ENCODE measurements around the gene RNF220. TPM values are rescaled to one million over a fixed set of nuclear protein-coding genes. Genes with fewer than 3 reads are reported as not detected.

The RNF220 gene
- total and polyA plus RNA-seq, 11 donors: 54.2 to 108 (median 62.4) TPM

- Histone ChIP-seq H3K27me3 (peaks cover 40 to 100% (median 88%) of the 10 kb centered on the region in 9 donors), H3K4me1 (peaks cover 0 to 22% (median 10%) of the 10 kb centered on the region in 12 donors), H3K27ac (no peak overlapping the region), H3K9me3 (no peaks in the 10 kb centered on the region), H3K36me3 (no peaks in the 10 kb centered on the region), H3K4me3 (no peak overlapping the region)
- 74 to 82% (median 79%) methylated on average over 9 of the region's 9 CpGs for WGBS, 4 donors
- TF ChIP-seq, protein P1, sequence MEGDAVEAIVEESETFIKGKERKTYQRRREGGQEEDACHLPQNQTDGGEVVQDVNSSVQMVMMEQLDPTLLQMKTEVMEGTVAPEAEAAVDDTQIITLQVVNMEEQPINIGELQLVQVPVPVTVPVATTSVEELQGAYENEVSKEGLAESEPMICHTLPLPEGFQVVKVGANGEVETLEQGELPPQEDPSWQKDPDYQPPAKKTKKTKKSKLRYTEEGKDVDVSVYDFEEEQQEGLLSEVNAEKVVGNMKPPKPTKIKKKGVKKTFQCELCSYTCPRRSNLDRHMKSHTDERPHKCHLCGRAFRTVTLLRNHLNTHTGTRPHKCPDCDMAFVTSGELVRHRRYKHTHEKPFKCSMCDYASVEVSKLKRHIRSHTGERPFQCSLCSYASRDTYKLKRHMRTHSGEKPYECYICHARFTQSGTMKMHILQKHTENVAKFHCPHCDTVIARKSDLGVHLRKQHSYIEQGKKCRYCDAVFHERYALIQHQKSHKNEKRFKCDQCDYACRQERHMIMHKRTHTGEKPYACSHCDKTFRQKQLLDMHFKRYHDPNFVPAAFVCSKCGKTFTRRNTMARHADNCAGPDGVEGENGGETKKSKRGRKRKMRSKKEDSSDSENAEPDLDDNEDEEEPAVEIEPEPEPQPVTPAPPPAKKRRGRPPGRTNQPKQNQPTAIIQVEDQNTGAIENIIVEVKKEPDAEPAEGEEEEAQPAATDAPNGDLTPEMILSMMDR (IDR thresholded peaks at IDR 0.05): no peak
- TF ChIP-seq POLR2A (IDR thresholded peaks at IDR 0.05): no peak
- intact Hi-C loops (cut with DNase I): loop anchor here in 1 of 10 donors (5.0 kb wide), 1 partner anchor 82 kb away; no protein-coding TSS in a partner anchor
- DNase-seq (no peak), ATAC-seq (no peak)
Measured at GRCh38 chr1:44415013-44415412, 10.0 kb downstream of the RNF220 start.

- H3K27ac ChIP-seq: no peak overlapping the region
- H3K27me3 ChIP-seq: peaks cover 40 to 100% (median 86%) of the 10 kb centered on the region in 9 donors
- H3K4me1 ChIP-seq: peaks cover 0 to 22% (median 10%) of the 10 kb centered on the region in 12 donors
- no peak overlapping the region for H3K4me3 ChIP-seq
- no peaks in the 10 kb centered on the region for H3K36me3 ChIP-seq
- intact Hi-C loops (cut with DNase I): loop anchor here in 1 of 10 donors (5.0 kb wide), 1 partner anchor 81 kb away; no protein-coding TSS in a partner anchor
- no peaks in the 10 kb centered on the region for H3K9me3 ChIP-seq
- no peak for TF ChIP-seq POLR2A (IDR thresholded peaks at IDR 0.05)
- TF ChIP-seq, protein P1 (IDR thresholded peaks at IDR 0.05): no peak
- no peak for DNase-seq
- WGBS, 4 donors: 90 to 94% (median 91%) methylated on average over 7 of the region's 7 CpGs
- peak in 1 of 4 donors; percentile 33 for ATAC-seq
Measured at GRCh38 chr1:44416408-44416807, 11.4 kb downstream of the RNF220 start.

GRCh38 chr1:44417351-44418021 lies 12.4 kb downstream of the RNF220 start:
- TF ChIP-seq POLR2A (IDR thresholded peaks at IDR 0.05): no peak
- TF ChIP-seq, protein P1 (IDR thresholded peaks at IDR 0.05): no peak
- peak in 4 of 5 donors; percentile 22 to 73 (median 52) for DNase-seq
- peak overlapping the region; percentile 26 to 58 (median 43) for H3K4me3 ChIP-seq
- H3K27ac ChIP-seq: peak overlapping the region in 5 of 12 donors; percentile 3 to 36 (median 20)
- WGBS, 4 donors: 1 to 2% (median 2%) methylated on average over 52 to 65 of the region's 65 CpGs
- intact Hi-C loops (cut with DNase I): loop anchor here in 2 of 10 donors (1.0 to 5.0 kb wide), 2 partner anchors 80 to 84 kb away; no protein-coding TSS in a partner anchor
- H3K27me3 ChIP-seq: peaks cover 33 to 91% (median 77%) of the 10 kb centered on the region in 9 donors
- ATAC-seq: peak in 3 of 4 donors; percentile 85 to 91 (median 87)
- H3K4me1 ChIP-seq: peaks cover 0 to 31% (median 12%) of the 10 kb centered on the region in 12 donors
- H3K9me3 ChIP-seq: no peaks in the 10 kb centered on the region
- H3K36me3 ChIP-seq: no peaks in the 10 kb centered on the region

GRCh38 chr1:44418022-44418673 lies 13.1 kb downstream of the RNF220 start:
- Histone ChIP-seq H3K27me3 (peaks cover 33 to 85% (median 70%) of the 10 kb centered on the region in 9 donors), H3K4me3 (peak overlapping the region in 11 of 12 donors; percentile 22 to 58 (median 44)), H3K9me3 (no peaks in the 10 kb centered on the region), H3K36me3 (no peaks in the 10 kb centered on the region), H3K27ac (peak overlapping the region in 4 of 12 donors; percentile 10 to 36 (median 26)), H3K4me1 (peaks cover 0 to 38% (median 19%) of the 10 kb centered on the region in 12 donors)
- ATAC-seq (no peak), DNase-seq (peak in 1 of 5 donors; percentile 13)
- no peak for TF ChIP-seq POLR2A (IDR thresholded peaks at IDR 0.05)
- TF ChIP-seq, protein P1 (IDR thresholded peaks at IDR 0.05): no peak
- WGBS, 4 donors: 3 to 7% (median 4%) methylated on average over 29 to 46 of the region's 46 CpGs
- intact Hi-C loops (cut with DNase I): loop anchor here in 2 of 10 donors (1.0 to 5.0 kb wide), 2 partner anchors 79 to 83 kb away; no protein-coding TSS in a partner anchor

Measured in heart left ventricle (tissue), 16 donors.